ENCODE data around the gene LMBRD1. TPM values are rescaled to one million over a fixed set of nuclear protein-coding genes. Genes with fewer than 3 reads are reported as not detected.

Gene LMBRD1
- total RNA-seq, 1 donor from 2014 or later = 44.4 TPM

- Histone ChIP-seq H3K4me3 (ENCODE audit: low read length in 3 of 3) (no peak overlapping the region), H3K27ac (ENCODE audit: low read depth, low read length) (no peak overlapping the region), H3K36me3 (ENCODE audit: control insufficient read depth in 3 of 3, insufficient read depth in 3 of 3, low read length in 3 of 3) (peaks cover 0 to 3% (median 0%) of the 10 kb centered on the region in 3 donors), H3K9ac (ENCODE audit: low read depth in 1 of 3, low read length in 3 of 3) (no peak overlapping the region), H3K27me3 (ENCODE audit: control insufficient read depth in 3 of 3, insufficient read depth in 3 of 3, low read length in 3 of 3) (no peaks in the 10 kb centered on the region), H3K9me3 (ENCODE audit: control insufficient read depth in 3 of 3, low read length in 3 of 3) (no peaks in the 10 kb centered on the region), H3K4me1 (ENCODE audit: control insufficient read depth in 3 of 3, insufficient read depth in 3 of 3, low read length in 3 of 3) (no peaks in the 10 kb centered on the region)
These were observed 131.4 kb downstream of the LMBRD1 start for GRCh38 chr6:69665437-69665836.

GRCh38 chr6:69664551-69664950 lies 132.3 kb downstream of the LMBRD1 start:
- H3K4me1 ChIP-seq (ENCODE audit: control insufficient read depth in 3 of 3, insufficient read depth in 3 of 3, low read length in 3 of 3) = no peaks in the 10 kb centered on the region
- H3K36me3 ChIP-seq (ENCODE audit: control insufficient read depth in 3 of 3, insufficient read depth in 3 of 3, low read length in 3 of 3) = no peaks in the 10 kb centered on the region
- no peaks in the 10 kb centered on the region for H3K9me3 ChIP-seq (ENCODE audit: control insufficient read depth in 3 of 3, low read length in 3 of 3)
- no peaks in the 10 kb centered on the region for H3K27me3 ChIP-seq (ENCODE audit: control insufficient read depth in 3 of 3, insufficient read depth in 3 of 3, low read length in 3 of 3)
- no peak overlapping the region for H3K4me3 ChIP-seq (ENCODE audit: low read length in 3 of 3)
- no peak overlapping the region for H3K9ac ChIP-seq (ENCODE audit: low read depth in 1 of 3, low read length in 3 of 3)
- no peak overlapping the region for H3K27ac ChIP-seq (ENCODE audit: low read depth, low read length)

GRCh38 chr6:69663215-69663614 lies 133.6 kb downstream of the LMBRD1 start:
- no peak overlapping the region for H3K9ac ChIP-seq (ENCODE audit: low read depth in 1 of 3, low read length in 3 of 3)
- H3K27ac ChIP-seq (ENCODE audit: low read depth, low read length) = no peak overlapping the region
- H3K9me3 ChIP-seq (ENCODE audit: control insufficient read depth in 3 of 3, low read length in 3 of 3) = no peaks in the 10 kb centered on the region
- no peaks in the 10 kb centered on the region for H3K36me3 ChIP-seq (ENCODE audit: control insufficient read depth in 3 of 3, insufficient read depth in 3 of 3, low read length in 3 of 3)
- no peaks in the 10 kb centered on the region for H3K27me3 ChIP-seq (ENCODE audit: control insufficient read depth in 3 of 3, insufficient read depth in 3 of 3, low read length in 3 of 3)
- no peak overlapping the region for H3K4me3 ChIP-seq (ENCODE audit: low read length in 3 of 3)
- H3K4me1 ChIP-seq (ENCODE audit: control insufficient read depth in 3 of 3, insufficient read depth in 3 of 3, low read length in 3 of 3) = no peaks in the 10 kb centered on the region

GRCh38 chr6:69650703-69651102 lies 146.1 kb downstream of the LMBRD1 start:
- no peaks in the 10 kb centered on the region for H3K36me3 ChIP-seq (ENCODE audit: control insufficient read depth in 3 of 3, insufficient read depth in 3 of 3, low read length in 3 of 3)

GRCh38 chr6:69647726-69648125 lies 149.1 kb downstream of the LMBRD1 start:
- no peak overlapping the region for H3K9ac ChIP-seq (ENCODE audit: low read depth in 1 of 3, low read length in 3 of 3)
- H3K27me3 ChIP-seq (ENCODE audit: control insufficient read depth in 3 of 3, insufficient read depth in 3 of 3, low read length in 3 of 3) = no peaks in the 10 kb centered on the region
- no peaks in the 10 kb centered on the region for H3K36me3 ChIP-seq (ENCODE audit: control insufficient read depth in 3 of 3, insufficient read depth in 3 of 3, low read length in 3 of 3)
- H3K4me1 ChIP-seq (ENCODE audit: control insufficient read depth in 3 of 3, insufficient read depth in 3 of 3, low read length in 3 of 3) = no peaks in the 10 kb centered on the region
- H3K9me3 ChIP-seq (ENCODE audit: control insufficient read depth in 3 of 3, low read length in 3 of 3) = no peaks in the 10 kb centered on the region
- no peak overlapping the region for H3K4me3 ChIP-seq (ENCODE audit: low read length in 3 of 3)
- H3K27ac ChIP-seq (ENCODE audit: low read depth, low read length) = no peak overlapping the region

More at GRCh38 chr6:69650703-69651102, 146.1 kb downstream of the LMBRD1 start:
- no peaks in the 10 kb centered on the region for H3K27me3 ChIP-seq (ENCODE audit: control insufficient read depth in 3 of 3, insufficient read depth in 3 of 3, low read length in 3 of 3)
- no peak overlapping the region for H3K27ac ChIP-seq (ENCODE audit: low read depth, low read length)
- H3K9me3 ChIP-seq (ENCODE audit: control insufficient read depth in 3 of 3, low read length in 3 of 3) = no peaks in the 10 kb centered on the region
- H3K9ac ChIP-seq (ENCODE audit: low read depth in 1 of 3, low read length in 3 of 3) = no peak overlapping the region
- no peak overlapping the region for H3K4me3 ChIP-seq (ENCODE audit: low read length in 3 of 3)
- no peaks in the 10 kb centered on the region for H3K4me1 ChIP-seq (ENCODE audit: control insufficient read depth in 3 of 3, insufficient read depth in 3 of 3, low read length in 3 of 3)

- no peak overlapping the region for H3K4me3 ChIP-seq (ENCODE audit: low read length in 3 of 3)
- H3K27me3 ChIP-seq (ENCODE audit: control insufficient read depth in 3 of 3, insufficient read depth in 3 of 3, low read length in 3 of 3) = no peaks in the 10 kb centered on the region
- H3K36me3 ChIP-seq (ENCODE audit: control insufficient read depth in 3 of 3, insufficient read depth in 3 of 3, low read length in 3 of 3) = no peaks in the 10 kb centered on the region
- H3K9me3 ChIP-seq (ENCODE audit: control insufficient read depth in 3 of 3, low read length in 3 of 3) = no peaks in the 10 kb centered on the region
- H3K27ac ChIP-seq (ENCODE audit: low read depth, low read length) = no peak overlapping the region
- H3K9ac ChIP-seq (ENCODE audit: low read depth in 1 of 3, low read length in 3 of 3) = no peak overlapping the region
- H3K4me1 ChIP-seq (ENCODE audit: control insufficient read depth in 3 of 3, insufficient read depth in 3 of 3, low read length in 3 of 3) = no peaks in the 10 kb centered on the region
These were observed 153.1 kb downstream of the LMBRD1 start for GRCh38 chr6:69643688-69644087.

- no peak overlapping the region for H3K27ac ChIP-seq (ENCODE audit: low read depth, low read length)
- H3K4me3 ChIP-seq (ENCODE audit: low read length in 3 of 3) = no peak overlapping the region
- no peaks in the 10 kb centered on the region for H3K4me1 ChIP-seq (ENCODE audit: control insufficient read depth in 3 of 3, insufficient read depth in 3 of 3, low read length in 3 of 3)
- H3K27me3 ChIP-seq (ENCODE audit: control insufficient read depth in 3 of 3, insufficient read depth in 3 of 3, low read length in 3 of 3) = no peaks in the 10 kb centered on the region
- H3K36me3 ChIP-seq (ENCODE audit: control insufficient read depth in 3 of 3, insufficient read depth in 3 of 3, low read length in 3 of 3) = no peaks in the 10 kb centered on the region
- peaks cover 0 to 2% (median 0%) of the 10 kb centered on the region in 3 donors for H3K9me3 ChIP-seq (ENCODE audit: control insufficient read depth in 3 of 3, low read length in 3 of 3)
- H3K9ac ChIP-seq (ENCODE audit: low read depth in 1 of 3, low read length in 3 of 3) = no peak overlapping the region
These were observed 163.9 kb downstream of the LMBRD1 start for GRCh38 chr6:69632932-69633331.

- Histone ChIP-seq H3K27me3 (ENCODE audit: control insufficient read depth in 3 of 3, insufficient read depth in 3 of 3, low read length in 3 of 3) (no peaks in the 10 kb centered on the region), H3K4me1 (ENCODE audit: control insufficient read depth in 3 of 3, insufficient read depth in 3 of 3, low read length in 3 of 3) (no peaks in the 10 kb centered on the region), H3K36me3 (ENCODE audit: control insufficient read depth in 3 of 3, insufficient read depth in 3 of 3, low read length in 3 of 3) (no peaks in the 10 kb centered on the region), H3K9me3 (ENCODE audit: control insufficient read depth in 3 of 3, low read length in 3 of 3) (peaks cover 0 to 2% (median 0%) of the 10 kb centered on the region in 3 donors), H3K9ac (ENCODE audit: low read depth in 1 of 3, low read length in 3 of 3) (no peak overlapping the region), H3K4me3 (ENCODE audit: low read length in 3 of 3) (no peak overlapping the region), H3K27ac (ENCODE audit: low read depth, low read length) (no peak overlapping the region)
These were observed 165.1 kb downstream of the LMBRD1 start for GRCh38 chr6:69631552-69632346.

GRCh38 chr6:69630767-69631166 lies 166.0 kb downstream of the LMBRD1 start:
- Histone ChIP-seq H3K27ac (ENCODE audit: low read depth, low read length) (no peak overlapping the region), H3K27me3 (ENCODE audit: control insufficient read depth in 3 of 3, insufficient read depth in 3 of 3, low read length in 3 of 3) (no peaks in the 10 kb centered on the region), H3K36me3 (ENCODE audit: control insufficient read depth in 3 of 3, insufficient read depth in 3 of 3, low read length in 3 of 3) (no peaks in the 10 kb centered on the region), H3K4me3 (ENCODE audit: low read length in 3 of 3) (no peak overlapping the region), H3K9me3 (ENCODE audit: control insufficient read depth in 3 of 3, low read length in 3 of 3) (peaks cover 0 to 2% (median 0%) of the 10 kb centered on the region in 3 donors), H3K4me1 (ENCODE audit: control insufficient read depth in 3 of 3, insufficient read depth in 3 of 3, low read length in 3 of 3) (no peaks in the 10 kb centered on the region), H3K9ac (ENCODE audit: low read depth in 1 of 3, low read length in 3 of 3) (no peak overlapping the region)

- peaks cover 0 to 2% (median 0%) of the 10 kb centered on the region in 3 donors for H3K9me3 ChIP-seq (ENCODE audit: control insufficient read depth in 3 of 3, low read length in 3 of 3)
- no peak overlapping the region for H3K27ac ChIP-seq (ENCODE audit: low read depth, low read length)
- no peak overlapping the region for H3K4me3 ChIP-seq (ENCODE audit: low read length in 3 of 3)
- H3K36me3 ChIP-seq (ENCODE audit: control insufficient read depth in 3 of 3, insufficient read depth in 3 of 3, low read length in 3 of 3) = no peaks in the 10 kb centered on the region
- no peak overlapping the region for H3K9ac ChIP-seq (ENCODE audit: low read depth in 1 of 3, low read length in 3 of 3)
- H3K4me1 ChIP-seq (ENCODE audit: control insufficient read depth in 3 of 3, insufficient read depth in 3 of 3, low read length in 3 of 3) = no peaks in the 10 kb centered on the region
- no peaks in the 10 kb centered on the region for H3K27me3 ChIP-seq (ENCODE audit: control insufficient read depth in 3 of 3, insufficient read depth in 3 of 3, low read length in 3 of 3)
These were observed 169.2 kb downstream of the LMBRD1 start for GRCh38 chr6:69627625-69628024.
